ENCODE data around the gene CCDC174.
"Not testable (repeated sequence)": the region's sequence is repeated elsewhere in the genome, so short reads cannot be mapped to it uniquely, and the experiment has no call there.

CCDC174 gene

GRCh38 chr3:14641346-14641745, 10.2 kb upstream of the CCDC174 start:
- no peaks in the 10 kb centered on the region for H3K4me1 ChIP-seq (ENCODE audit: control insufficient read depth, insufficient read depth, low read length)

GRCh38 chr3:14645453-14645852, 6.1 kb upstream of the CCDC174 start:
- Histone ChIP-seq H3K27me3 (ENCODE audit: control insufficient read depth, insufficient read depth, low read length) (peaks cover 36% of the 10 kb centered on the region), H3K4me2 (ENCODE audit: low read length) (no peak overlapping the region), H3K4me3 (ENCODE audit: low read length) (no peak overlapping the region), H3K36me3 (ENCODE audit: insufficient read depth, low read length) (no peaks in the 10 kb centered on the region), H3K4me1 (ENCODE audit: control insufficient read depth, insufficient read depth, low read length) (no peaks in the 10 kb centered on the region), H3K9ac (ENCODE audit: low read depth, low read length) (no peak overlapping the region), H3K9me3 (replicated peaks; ENCODE audit: low read length) (no peaks in the 10 kb centered on the region)

More at GRCh38 chr3:14641346-14641745, 10.2 kb upstream of the CCDC174 start:
- H3K27me3 ChIP-seq (ENCODE audit: control insufficient read depth, insufficient read depth, low read length), result peaks cover 62% of the 10 kb centered on the region
- H3K4me3 ChIP-seq (ENCODE audit: low read length), result no peak overlapping the region
- H3K36me3 ChIP-seq (ENCODE audit: insufficient read depth, low read length), result no peaks in the 10 kb centered on the region
- no peak overlapping the region for H3K9ac ChIP-seq (ENCODE audit: low read depth, low read length)
- no peaks in the 10 kb centered on the region for H3K9me3 ChIP-seq (replicated peaks; ENCODE audit: low read length)
- H3K4me2 ChIP-seq (ENCODE audit: low read length), result no peak overlapping the region

- Histone ChIP-seq H3K4me3 (ENCODE audit: low read length) (no peak overlapping the region), H3K4me1 (ENCODE audit: control insufficient read depth, insufficient read depth, low read length) (no peaks in the 10 kb centered on the region), H3K9ac (ENCODE audit: low read depth, low read length) (no peak overlapping the region), H3K4me2 (ENCODE audit: low read length) (no peak overlapping the region), H3K27me3 (ENCODE audit: control insufficient read depth, insufficient read depth, low read length) (peaks cover 30% of the 10 kb centered on the region), H3K9me3 (replicated peaks; ENCODE audit: low read length) (no peaks in the 10 kb centered on the region), H3K36me3 (ENCODE audit: insufficient read depth, low read length) (no peaks in the 10 kb centered on the region)
Measured at GRCh38 chr3:14646131-14646573, 5.4 kb upstream of the CCDC174 start.

- Histone ChIP-seq H3K4me1 (ENCODE audit: control insufficient read depth, insufficient read depth, low read length) (no peaks in the 10 kb centered on the region), H3K36me3 (ENCODE audit: insufficient read depth, low read length) (no peaks in the 10 kb centered on the region), H3K4me2 (ENCODE audit: low read length) (no peak overlapping the region), H3K9me3 (replicated peaks; ENCODE audit: low read length) (no peaks in the 10 kb centered on the region), H3K4me3 (ENCODE audit: low read length) (no peak overlapping the region), H3K27me3 (ENCODE audit: control insufficient read depth, insufficient read depth, low read length) (peaks cover 25% of the 10 kb centered on the region), H3K9ac (ENCODE audit: low read depth, low read length) (no peak overlapping the region)
Measured at GRCh38 chr3:14646589-14647413, 4.8 kb upstream of the CCDC174 start.

GRCh38 chr3:14647976-14648955, 3.3 kb upstream of the CCDC174 start:
- Histone ChIP-seq H3K36me3 (ENCODE audit: insufficient read depth, low read length) (no peaks in the 10 kb centered on the region), H3K9ac (ENCODE audit: low read depth, low read length) (no peak overlapping the region), H3K4me1 (ENCODE audit: control insufficient read depth, insufficient read depth, low read length) (peaks cover 2% of the 10 kb centered on the region), H3K27me3 (ENCODE audit: control insufficient read depth, insufficient read depth, low read length) (peaks cover 12% of the 10 kb centered on the region), H3K4me2 (ENCODE audit: low read length) (no peak overlapping the region), H3K4me3 (ENCODE audit: low read length) (no peak overlapping the region), H3K9me3 (replicated peaks; ENCODE audit: low read length) (no peaks in the 10 kb centered on the region)

- Histone ChIP-seq H3K9ac (ENCODE audit: low read depth, low read length) (no peak overlapping the region), H3K9me3 (replicated peaks; ENCODE audit: low read length) (no peaks in the 10 kb centered on the region), H3K4me1 (ENCODE audit: control insufficient read depth, insufficient read depth, low read length) (peaks cover 9% of the 10 kb centered on the region), H3K27me3 (ENCODE audit: control insufficient read depth, insufficient read depth, low read length) (no peaks in the 10 kb centered on the region), H3K4me3 (ENCODE audit: low read length) (no peak overlapping the region), H3K36me3 (ENCODE audit: insufficient read depth, low read length) (no peaks in the 10 kb centered on the region), H3K4me2 (ENCODE audit: low read length) (no peak overlapping the region)
Measured at GRCh38 chr3:14649466-14649865, 2.1 kb upstream of the CCDC174 start.

- no peak overlapping the region for H3K9ac ChIP-seq (ENCODE audit: low read depth, low read length)
- H3K27me3 ChIP-seq (ENCODE audit: control insufficient read depth, insufficient read depth, low read length), result no peaks in the 10 kb centered on the region
- no peaks in the 10 kb centered on the region for H3K9me3 ChIP-seq (replicated peaks; ENCODE audit: low read length)
- H3K4me2 ChIP-seq (ENCODE audit: low read length), result no peak overlapping the region
- peaks cover 9% of the 10 kb centered on the region for H3K4me1 ChIP-seq (ENCODE audit: control insufficient read depth, insufficient read depth, low read length)
- H3K4me3 ChIP-seq (ENCODE audit: low read length), result no peak overlapping the region
- H3K36me3 ChIP-seq (ENCODE audit: insufficient read depth, low read length), result peaks cover under 1% of the 10 kb centered on the region
Measured at GRCh38 chr3:14650193-14650592, 1.4 kb upstream of the CCDC174 start.

- Histone ChIP-seq H3K36me3 (ENCODE audit: insufficient read depth, low read length) (peaks cover 23% of the 10 kb centered on the region), H3K4me2 (ENCODE audit: low read length) (peak overlapping the region; percentile 85), H3K9ac (ENCODE audit: low read depth, low read length) (peak overlapping the region; percentile 93), H3K4me3 (ENCODE audit: low read length) (peak overlapping the region; percentile 83)
- H3K27me3 ChIP-seq (ENCODE audit: control insufficient read depth, insufficient read depth, low read length); H3K9me3 ChIP-seq (replicated peaks; ENCODE audit: low read length); H3K4me1 ChIP-seq (ENCODE audit: control insufficient read depth, insufficient read depth, low read length): not testable (repeated sequence)
Measured at GRCh38 chr3:14652360-14652907, 872 bp downstream of the CCDC174 start.

GRCh38 chr3:14657579-14657978, 6.0 kb downstream of the CCDC174 start:
- H3K9me3 ChIP-seq (replicated peaks; ENCODE audit: low read length), result no peaks in the 10 kb centered on the region
- no peak overlapping the region for H3K9ac ChIP-seq (ENCODE audit: low read depth, low read length)
- peaks cover 9% of the 10 kb centered on the region for H3K4me1 ChIP-seq (ENCODE audit: control insufficient read depth, insufficient read depth, low read length)
- no peaks in the 10 kb centered on the region for H3K27me3 ChIP-seq (ENCODE audit: control insufficient read depth, insufficient read depth, low read length)
- peaks cover 68% of the 10 kb centered on the region for H3K36me3 ChIP-seq (ENCODE audit: insufficient read depth, low read length)
- no peak overlapping the region for H3K4me2 ChIP-seq (ENCODE audit: low read length)
- no peak overlapping the region for H3K4me3 ChIP-seq (ENCODE audit: low read length)

GRCh38 chr3:14658978-14659377, 7.4 kb downstream of the CCDC174 start:
- Histone ChIP-seq H3K4me2 (ENCODE audit: low read length) (no peak overlapping the region), H3K4me3 (ENCODE audit: low read length) (no peak overlapping the region), H3K4me1 (ENCODE audit: control insufficient read depth, insufficient read depth, low read length) (peaks cover under 1% of the 10 kb centered on the region), H3K36me3 (ENCODE audit: insufficient read depth, low read length) (peaks cover 82% of the 10 kb centered on the region), H3K9ac (ENCODE audit: low read depth, low read length) (no peak overlapping the region), H3K27me3 (ENCODE audit: control insufficient read depth, insufficient read depth, low read length) (no peaks in the 10 kb centered on the region), H3K9me3 (replicated peaks; ENCODE audit: low read length) (no peaks in the 10 kb centered on the region)

- Histone ChIP-seq H3K4me3 (ENCODE audit: low read length) (no peak overlapping the region), H3K4me2 (ENCODE audit: low read length) (no peak overlapping the region), H3K36me3 (ENCODE audit: insufficient read depth, low read length) (peaks cover 92% of the 10 kb centered on the region), H3K4me1 (ENCODE audit: control insufficient read depth, insufficient read depth, low read length) (no peaks in the 10 kb centered on the region), H3K27me3 (ENCODE audit: control insufficient read depth, insufficient read depth, low read length) (no peaks in the 10 kb centered on the region), H3K9ac (ENCODE audit: low read depth, low read length) (no peak overlapping the region), H3K9me3 (replicated peaks; ENCODE audit: low read length) (no peaks in the 10 kb centered on the region)
Measured at GRCh38 chr3:14660942-14661341, 9.4 kb downstream of the CCDC174 start.
